ENCODE measurements around the gene DLG2.

The DLG2 gene

GRCh38 chr11:83682611-83682973 lies 1944.6 kb downstream of the DLG2 start:
- no peak for DNase-seq

GRCh38 chr11:83681906-83682610 lies 1945.1 kb downstream of the DLG2 start:
- DNase-seq, result no peak

GRCh38 chr11:83681031-83681781 lies 1945.9 kb downstream of the DLG2 start:
- DNase-seq, result no peak

DNA sequence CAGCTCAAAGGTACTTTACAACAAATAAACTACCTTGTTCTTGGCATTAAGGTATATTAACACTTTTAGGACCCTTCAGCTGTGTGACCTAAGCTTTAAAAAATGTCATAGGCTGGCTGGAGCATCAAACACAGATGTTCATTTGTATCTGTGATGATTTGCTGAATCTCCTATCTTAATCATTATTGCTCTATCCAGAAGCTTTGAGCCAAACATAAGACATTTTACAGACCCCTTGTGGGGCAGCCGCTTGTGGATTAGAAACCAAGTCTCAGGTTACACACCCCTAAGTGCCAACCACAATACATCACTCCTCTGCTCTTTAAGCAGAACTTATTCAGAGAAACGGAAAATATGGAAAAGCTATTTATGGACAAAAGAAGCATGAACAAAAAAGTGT lies 1946.8 kb downstream of the DLG2 start:
- DNase-seq, result no peak

DNA sequence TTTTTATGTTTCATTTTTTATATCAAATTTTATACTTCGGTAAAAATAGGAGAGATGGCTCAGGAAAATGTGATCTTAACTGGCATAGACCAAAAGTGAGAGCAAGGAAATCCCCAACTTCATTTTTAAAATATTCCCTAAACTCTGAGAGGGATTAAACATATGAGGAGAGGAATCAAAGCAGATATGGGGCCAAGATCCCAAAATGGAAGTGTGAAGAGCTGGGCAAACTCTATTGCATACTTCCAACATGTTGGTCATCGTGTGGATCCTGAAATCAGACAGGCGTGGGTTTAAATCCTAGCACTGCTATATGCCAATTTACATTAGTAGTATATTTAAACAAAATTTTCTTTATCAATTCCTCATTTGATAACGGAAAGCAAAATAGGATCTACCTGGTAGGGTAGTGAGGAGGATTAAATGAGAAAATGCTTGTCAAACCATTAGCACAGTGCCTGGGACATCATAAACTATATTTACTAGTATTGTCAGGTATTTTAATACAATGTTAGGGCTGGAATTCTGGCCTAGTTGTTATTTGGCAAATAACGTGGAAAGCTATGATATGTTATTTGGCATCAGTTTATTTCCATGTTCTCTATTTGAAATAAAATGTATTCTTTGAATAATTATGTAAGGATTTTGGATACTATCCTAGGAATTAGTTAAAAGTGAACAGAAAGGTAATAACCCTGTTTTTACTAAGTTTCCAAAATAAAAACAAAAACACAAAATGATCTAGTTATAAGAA lies 1948.1 kb downstream of the DLG2 start:
- no peak for DNase-seq

DNA sequence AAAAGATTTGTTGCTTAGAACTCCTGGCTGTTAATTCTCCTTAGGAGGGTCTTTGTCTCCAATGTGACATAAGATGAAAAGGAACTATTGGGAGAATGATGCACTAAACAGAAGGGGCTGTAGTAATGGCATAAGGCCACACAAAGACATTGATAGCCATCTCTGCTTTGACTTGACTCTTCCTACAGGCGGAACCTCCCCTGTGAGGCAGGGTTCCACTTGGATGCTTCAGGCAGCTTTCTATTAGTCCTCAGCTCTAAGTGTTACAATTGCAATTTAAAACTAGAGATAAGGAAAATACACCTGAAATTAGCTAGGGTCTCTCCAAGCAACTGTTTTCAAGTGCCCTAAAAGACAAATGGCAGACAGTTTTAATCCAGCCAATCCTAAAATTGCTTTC lies 1949.4 kb downstream of the DLG2 start:
- no peak for DNase-seq

- no peak for DNase-seq
Observed at GRCh38 chr11:83676056-83676601, 1951.0 kb downstream of the DLG2 start.

DNA sequence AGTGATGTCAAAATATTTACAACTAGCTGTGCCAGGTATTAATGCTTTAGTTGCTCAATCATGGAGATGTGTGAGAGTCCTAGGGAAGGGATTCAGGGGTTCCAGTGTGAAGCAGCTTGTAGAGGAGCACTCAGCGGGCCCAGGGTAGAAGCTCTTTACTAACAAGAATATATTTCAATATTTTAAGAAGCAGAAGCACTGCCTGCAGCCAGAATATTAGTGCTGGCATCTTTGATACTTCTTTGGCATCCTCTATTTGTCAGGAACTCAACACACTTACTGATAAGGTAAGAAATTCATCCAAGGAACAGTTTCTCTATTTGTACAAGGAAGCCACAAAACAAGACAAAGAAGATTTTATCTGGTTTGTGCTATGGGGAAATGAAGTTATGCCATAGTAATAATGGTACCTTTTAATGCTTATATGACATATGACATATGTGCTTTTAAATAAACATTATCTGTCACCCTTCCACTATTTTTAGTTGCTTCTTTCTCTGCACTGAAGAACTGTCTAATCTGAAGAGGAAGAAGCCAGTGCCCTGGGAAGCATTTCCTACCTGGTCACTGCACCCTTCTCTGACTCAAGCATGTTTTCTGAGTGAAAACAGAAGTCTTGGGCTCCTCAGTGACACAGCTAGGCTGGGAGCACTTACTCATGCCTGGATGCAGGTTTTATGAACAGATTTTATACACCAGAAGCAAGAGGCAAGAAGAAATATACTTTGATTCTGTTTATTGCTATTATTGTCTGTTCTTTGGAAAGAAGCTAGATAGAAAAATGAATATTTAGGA lies 1952.8 kb downstream of the DLG2 start:
- DNase-seq, result no peak

DNA sequence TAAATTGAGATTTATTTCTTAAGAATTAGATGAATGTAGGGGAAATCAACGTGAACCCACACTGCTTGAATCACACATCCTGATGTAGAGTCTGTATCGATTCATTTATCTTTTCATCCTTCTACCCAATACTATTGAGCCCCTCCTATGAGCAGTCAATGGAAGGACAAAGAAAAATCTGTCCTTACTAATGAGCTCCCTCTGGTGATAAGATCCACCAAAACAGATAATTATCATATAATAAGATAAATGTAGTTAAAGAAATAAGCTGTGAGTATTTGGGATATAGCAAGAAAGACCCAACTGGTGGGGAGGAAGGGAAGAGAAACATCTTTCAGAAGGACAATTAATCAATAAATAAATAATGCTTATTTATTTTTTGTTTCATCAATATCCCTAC lies 1955.9 kb downstream of the DLG2 start:
- DNase-seq, result no peak

DNA sequence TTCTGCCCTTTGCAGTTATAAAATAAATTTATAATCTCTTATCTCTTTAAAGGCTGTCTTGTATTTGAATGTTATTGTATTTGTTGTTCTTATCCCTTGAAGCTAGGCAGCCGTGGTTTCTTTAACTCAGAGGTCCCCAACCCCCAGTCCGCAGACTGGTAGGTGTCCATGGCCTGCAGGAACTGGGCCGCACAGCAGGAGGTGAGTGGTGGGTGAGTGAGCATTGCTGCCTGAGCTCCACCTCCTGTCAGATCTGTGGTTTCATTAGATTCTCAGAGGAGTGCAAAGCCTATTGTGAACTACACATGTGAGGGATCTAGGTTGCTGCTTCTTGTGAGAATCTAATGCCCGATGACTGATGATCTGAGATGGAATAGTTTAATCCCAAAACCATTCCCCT lies 1961.0 kb downstream of the DLG2 start:
- DNase-seq, result no peak

DNA sequence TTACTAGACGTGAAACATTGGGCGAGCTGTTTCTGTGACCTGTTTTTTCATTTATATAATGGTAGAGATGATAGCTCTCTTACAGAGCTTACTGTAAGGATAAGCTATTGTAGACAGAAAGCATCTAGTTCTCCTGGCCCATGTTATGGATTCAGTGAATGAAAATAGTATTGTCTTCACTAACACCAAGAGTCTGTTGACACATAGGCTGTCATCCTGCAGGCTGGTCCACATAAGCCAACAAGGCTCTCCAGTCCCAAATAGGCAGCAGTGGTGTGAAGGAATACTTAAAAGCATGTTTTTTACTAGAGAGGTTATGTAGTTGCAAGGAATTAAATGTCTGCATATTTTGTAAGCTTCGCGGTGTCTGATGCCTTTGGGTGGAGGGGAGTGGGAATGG lies 1963.2 kb downstream of the DLG2 start:
- no peak for DNase-seq

DNA sequence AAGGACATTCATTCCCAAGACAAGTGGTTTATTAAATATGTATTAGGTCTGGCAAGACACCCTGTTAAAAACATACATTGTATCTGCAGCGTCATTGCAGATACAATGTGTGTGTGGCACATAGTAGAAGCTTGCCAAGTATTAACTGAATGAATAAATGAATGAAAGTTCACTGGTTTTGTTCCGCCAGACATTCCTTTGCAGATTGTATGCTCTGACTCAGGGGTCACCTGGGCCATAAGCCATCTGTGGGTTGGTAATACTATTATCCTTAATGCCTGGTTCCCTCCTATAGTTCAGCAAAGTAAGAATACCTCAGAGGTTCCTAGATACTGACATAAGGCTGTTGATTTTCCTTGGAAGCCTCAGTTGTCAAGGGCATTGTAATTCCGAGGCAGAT lies 1963.7 kb downstream of the DLG2 start:
- no peak for DNase-seq

- DNase-seq, result no peak
Observed at GRCh38 chr11:83662494-83662893, 1964.7 kb downstream of the DLG2 start.

DNA sequence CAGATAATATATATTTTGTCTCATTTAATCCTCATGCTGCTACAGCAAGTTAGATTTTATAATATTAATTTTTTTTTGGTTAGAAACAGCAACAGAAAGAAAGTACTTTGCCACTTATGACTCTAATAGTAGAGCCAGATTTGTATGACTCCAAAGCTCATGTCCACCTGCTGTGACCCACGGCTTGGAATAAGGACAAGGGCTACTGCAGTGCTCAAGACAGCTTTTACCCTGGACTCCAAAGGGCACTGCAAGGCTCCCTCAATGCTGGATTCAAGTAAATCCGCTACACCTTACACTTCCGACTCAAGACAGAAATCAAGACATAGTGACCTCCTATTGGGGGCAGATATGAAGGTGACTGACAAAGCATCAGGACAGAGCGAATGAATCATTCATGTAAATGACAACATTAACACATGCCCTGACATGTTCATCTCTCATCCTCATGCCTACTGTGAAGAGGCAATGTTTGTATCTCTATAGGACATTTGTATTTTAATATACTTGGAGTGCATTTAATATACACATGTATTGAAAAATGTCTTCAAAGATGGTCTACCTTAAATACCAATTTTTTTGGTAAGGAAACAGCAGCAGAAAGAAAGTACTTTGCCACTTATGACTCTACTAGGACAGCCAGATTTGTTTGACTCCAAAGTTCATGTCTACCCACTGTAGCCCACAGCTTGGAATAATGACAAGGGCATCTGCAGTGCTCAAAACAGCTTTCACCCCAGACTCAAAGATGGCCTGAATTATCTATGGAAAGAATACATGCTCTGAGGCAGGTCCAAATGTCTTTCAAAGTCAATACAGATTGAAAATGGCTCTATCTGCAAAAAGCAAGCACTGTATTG lies 1965.4 kb downstream of the DLG2 start:
- no peak for DNase-seq

GRCh38 chr11:83659466-83659865 lies 1967.7 kb downstream of the DLG2 start:
- no peak for DNase-seq

- DNase-seq, result no peak
Observed at GRCh38 chr11:83656796-83657330, 1970.3 kb downstream of the DLG2 start.

GRCh38 chr11:83655976-83656375 lies 1971.2 kb downstream of the DLG2 start:
- DNase-seq, result no peak

- DNase-seq, result no peak
Observed at GRCh38 chr11:83649528-83649855, 1977.7 kb downstream of the DLG2 start.

GRCh38 chr11:83648610-83649527 lies 1978.3 kb downstream of the DLG2 start:
- no peak for DNase-seq

DNA sequence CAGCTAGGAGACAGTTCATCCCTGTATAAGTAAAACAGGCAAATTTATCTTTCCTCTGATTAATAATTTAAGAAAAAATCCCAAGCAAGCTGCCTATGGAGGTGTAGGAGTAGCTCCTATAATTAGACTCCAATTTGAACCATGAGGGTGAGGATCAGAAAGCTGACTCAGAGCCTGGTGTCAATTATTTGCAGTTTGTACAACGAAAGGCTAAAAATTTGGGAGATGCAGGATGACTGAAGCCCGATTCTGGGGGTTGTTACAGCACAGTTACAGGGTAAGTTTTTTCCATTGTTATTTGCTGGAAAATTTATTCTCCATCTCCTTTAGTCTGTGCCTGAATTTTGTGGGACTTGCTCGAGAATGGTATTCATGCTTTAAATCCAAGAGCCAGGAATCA lies 1981.6 kb downstream of the DLG2 start:
- no peak for DNase-seq

- DNase-seq, result no peak
Observed at GRCh38 chr11:83643115-83643514, 1984.0 kb downstream of the DLG2 start.

Data from activated CD8-positive, alpha-beta memory T cell treated with anti-CD3 and anti-CD28 coated beads for 24 hours (primary cell).